GM12872 (cell line): Measurements from ENCODE around the gene FKTN.
A peak's percentile ranks its signal among the peaks of the same experiment; 100 is the strongest.

ENCODE experiments used
- TF ChIP-seq, protein P1 (sequence below): IDR thresholded peaks from 3 replicates; pipeline ENCODE4 v1.5.1; 2011; ENCODE audit warnings: low read depth, mild to moderate bottlenecking, low read length, moderate library complexity; ENCODE audit not compliant: insufficient read depth

FKTN gene

DNA sequence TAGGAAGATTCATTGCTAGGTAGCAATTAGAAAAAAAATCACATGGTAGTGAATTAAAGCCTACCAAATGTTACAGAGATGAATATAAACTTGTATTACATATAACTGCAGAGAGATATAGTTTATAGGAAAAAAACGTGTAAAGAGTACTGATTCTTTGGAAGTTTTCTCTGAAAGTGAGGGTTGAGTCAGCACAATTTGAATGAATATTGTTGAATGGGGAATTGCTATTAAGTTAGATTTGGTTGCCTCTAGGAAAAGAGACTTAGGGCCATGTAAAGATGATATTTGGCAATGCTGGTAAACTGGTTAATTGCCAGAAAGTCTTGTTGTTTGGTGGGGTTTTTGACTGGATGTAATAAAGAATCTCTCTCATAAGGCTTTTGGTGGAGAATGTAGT is 67.2 kb downstream of the FKTN start:
- TF ChIP-seq, protein P1, sequence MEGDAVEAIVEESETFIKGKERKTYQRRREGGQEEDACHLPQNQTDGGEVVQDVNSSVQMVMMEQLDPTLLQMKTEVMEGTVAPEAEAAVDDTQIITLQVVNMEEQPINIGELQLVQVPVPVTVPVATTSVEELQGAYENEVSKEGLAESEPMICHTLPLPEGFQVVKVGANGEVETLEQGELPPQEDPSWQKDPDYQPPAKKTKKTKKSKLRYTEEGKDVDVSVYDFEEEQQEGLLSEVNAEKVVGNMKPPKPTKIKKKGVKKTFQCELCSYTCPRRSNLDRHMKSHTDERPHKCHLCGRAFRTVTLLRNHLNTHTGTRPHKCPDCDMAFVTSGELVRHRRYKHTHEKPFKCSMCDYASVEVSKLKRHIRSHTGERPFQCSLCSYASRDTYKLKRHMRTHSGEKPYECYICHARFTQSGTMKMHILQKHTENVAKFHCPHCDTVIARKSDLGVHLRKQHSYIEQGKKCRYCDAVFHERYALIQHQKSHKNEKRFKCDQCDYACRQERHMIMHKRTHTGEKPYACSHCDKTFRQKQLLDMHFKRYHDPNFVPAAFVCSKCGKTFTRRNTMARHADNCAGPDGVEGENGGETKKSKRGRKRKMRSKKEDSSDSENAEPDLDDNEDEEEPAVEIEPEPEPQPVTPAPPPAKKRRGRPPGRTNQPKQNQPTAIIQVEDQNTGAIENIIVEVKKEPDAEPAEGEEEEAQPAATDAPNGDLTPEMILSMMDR, result no peak

DNA sequence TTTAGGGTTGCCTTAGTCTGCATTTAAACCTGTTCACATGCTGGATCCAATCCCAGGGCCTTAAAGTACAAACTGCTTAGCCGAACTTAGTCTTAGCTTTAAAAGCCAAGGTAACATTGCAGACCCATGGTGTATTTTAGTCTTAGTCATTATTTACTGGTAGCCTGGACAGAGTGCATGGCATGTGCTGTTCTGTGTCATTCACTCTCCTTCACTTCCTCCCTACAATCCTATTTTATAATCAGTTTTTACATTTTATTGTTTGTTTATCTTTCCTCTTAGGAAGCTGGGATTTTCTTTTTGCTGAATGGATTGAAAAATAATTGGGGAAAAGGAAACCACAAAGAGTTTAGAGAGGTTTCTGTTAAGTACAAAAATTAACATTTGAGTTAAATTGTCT is 74.9 kb downstream of the FKTN start:
- TF ChIP-seq, protein P1, result no peak

DNA sequence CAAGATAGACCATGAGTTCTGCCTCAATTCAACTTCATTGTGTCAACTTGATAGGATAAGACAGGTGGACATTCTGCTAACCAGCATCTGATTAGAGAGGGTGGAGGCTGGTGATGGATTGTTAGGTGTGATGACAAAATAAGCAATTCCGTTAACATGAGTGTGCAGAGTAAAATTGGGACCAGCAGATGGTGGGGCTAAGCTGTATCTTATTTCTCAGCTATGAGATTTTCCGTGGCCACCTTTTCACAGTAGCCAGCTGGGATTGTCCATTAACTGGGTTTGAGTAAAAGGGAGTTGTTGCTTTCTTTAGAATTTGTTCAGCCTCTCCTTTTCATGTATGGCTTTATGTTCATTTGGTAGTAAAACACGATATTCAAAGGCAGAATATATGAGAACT is 75.5 kb downstream of the FKTN start:
- TF ChIP-seq, protein P1, result no peak

DNA sequence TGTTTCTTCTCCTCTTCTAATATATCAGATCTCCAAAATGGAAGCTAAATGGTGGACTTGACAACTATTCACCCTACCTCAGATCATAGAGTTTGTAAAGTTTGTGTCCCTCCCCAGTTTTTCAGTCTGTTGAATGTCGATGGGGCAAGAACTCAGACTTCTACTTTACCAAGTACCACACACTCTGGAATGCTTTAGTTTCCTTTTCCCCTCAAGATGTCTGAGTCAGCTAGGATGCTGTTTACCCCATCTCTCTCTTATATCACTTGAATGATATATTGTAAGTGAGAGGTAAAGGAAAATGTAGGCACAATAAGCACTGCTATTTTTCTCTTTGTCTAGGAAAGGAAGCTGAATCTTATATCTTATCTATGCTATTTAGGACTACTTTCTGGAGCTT is 78.4 kb downstream of the FKTN start:
- TF ChIP-seq, protein P1, result no peak

DNA sequence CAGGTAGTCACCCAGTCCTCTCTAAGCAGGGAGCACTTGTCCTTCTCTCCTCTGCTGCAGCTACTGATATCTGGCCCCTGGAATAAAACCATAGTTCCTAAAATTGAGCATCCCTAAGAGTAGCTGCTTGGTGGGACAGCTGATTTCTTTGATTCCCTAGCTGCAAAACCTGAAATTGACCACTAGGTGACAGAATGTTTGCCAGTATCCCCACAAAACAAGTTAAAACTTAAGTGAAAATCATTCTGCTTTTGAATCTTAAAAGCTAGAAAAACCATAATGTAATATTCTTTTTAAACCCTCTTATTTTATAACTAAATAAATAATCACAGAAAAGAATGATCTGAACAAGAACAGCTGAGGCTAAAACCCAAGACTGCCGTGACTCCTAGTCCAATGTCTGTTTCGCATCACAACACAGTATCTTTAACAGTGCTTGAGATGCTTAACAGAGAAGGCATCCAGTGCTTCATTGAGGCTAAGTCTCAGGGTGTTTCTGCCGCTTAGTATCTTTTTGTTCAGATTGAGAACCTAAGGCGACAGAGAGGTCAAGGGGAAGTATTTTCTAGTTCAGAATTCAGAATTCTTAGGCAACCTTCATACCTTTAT is 80.0 kb downstream of the FKTN start:
- TF ChIP-seq, protein P1, result peak; percentile 57

DNA sequence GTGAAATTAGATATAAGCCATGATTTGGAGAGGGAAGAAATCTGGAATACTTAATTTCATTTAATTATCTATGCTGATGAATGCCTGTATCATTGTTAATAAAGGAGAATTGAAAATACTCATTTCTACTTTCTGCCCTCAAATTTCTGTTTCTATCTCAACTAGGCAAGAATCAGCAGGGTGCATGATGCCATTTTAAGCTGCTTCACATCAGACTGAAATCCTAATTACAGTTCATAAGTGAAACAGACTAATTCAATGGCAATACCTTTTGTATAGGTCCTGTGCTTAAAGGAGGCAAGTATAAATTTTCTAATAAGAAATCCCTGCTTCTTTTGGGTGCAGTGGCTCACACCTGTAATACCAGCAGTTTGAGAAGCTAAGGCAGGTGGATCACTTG is 82.0 kb downstream of the FKTN start:
- TF ChIP-seq, protein P1, result no peak

DNA sequence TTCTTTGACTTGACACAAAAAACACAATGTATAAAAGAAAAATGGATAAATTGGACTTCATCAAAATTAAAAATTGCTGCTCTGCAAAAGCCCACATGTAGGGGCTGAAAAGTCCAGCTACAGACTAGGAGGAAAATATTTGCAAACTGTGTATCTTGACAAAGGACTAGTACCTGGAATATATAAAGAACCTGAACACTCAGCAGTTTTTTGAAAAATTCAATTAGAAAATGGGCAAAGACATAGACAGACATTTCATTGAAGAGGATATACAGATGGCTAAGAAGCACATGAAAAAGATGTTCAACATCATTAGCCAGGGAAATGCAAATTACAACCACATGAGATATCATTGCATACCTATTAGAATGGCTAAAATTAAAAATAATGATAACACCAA is 85.9 kb downstream of the FKTN start:
- TF ChIP-seq, protein P1, result no peak
